GM10266 (cell line): ENCODE data around the gene ARL6.
"Not testable (repeated sequence)": the region's sequence is repeated elsewhere in the genome, so short reads cannot be mapped to it uniquely, and the experiment has no call there.

Experiments used
- DNase-seq: peaks from one replicate; pipeline ENCODE4 v3.0.0; 2012; ENCODE audit errors: extremely low spot score
- TF ChIP-seq, protein P1 (sequence below): IDR thresholded peaks from 2 replicates; pipeline ENCODE4 v1.5.1; 2012; ENCODE audit warnings: mild to moderate bottlenecking, low read depth; ENCODE audit not compliant: control insufficient read depth, insufficient read depth; ENCODE audit errors: missing control alignments

Gene ARL6

DNA sequence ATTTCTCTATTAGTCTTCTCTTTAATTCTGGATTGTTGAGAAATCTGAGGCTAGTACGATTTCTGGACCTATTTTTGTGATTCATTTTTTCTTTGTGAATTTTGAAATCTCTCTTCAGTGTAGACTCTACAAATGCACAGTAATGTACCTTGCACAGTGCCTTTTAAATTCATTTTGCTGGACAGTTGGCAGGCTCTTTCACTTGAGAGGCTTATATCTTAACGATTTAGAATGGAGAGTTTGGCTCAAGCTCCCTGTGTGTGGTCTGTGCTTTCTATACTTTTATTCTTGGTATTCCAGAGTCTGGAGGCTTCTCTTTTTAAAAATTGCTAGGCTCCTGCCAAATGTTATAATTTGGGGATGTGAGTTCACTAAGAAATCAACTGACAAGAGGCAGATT, 66.1 kb downstream of the ARL6 start:
- TF ChIP-seq, protein P1, sequence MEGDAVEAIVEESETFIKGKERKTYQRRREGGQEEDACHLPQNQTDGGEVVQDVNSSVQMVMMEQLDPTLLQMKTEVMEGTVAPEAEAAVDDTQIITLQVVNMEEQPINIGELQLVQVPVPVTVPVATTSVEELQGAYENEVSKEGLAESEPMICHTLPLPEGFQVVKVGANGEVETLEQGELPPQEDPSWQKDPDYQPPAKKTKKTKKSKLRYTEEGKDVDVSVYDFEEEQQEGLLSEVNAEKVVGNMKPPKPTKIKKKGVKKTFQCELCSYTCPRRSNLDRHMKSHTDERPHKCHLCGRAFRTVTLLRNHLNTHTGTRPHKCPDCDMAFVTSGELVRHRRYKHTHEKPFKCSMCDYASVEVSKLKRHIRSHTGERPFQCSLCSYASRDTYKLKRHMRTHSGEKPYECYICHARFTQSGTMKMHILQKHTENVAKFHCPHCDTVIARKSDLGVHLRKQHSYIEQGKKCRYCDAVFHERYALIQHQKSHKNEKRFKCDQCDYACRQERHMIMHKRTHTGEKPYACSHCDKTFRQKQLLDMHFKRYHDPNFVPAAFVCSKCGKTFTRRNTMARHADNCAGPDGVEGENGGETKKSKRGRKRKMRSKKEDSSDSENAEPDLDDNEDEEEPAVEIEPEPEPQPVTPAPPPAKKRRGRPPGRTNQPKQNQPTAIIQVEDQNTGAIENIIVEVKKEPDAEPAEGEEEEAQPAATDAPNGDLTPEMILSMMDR: no peak
- no peak for DNase-seq

- TF ChIP-seq, protein P1: no peak
- DNase-seq: no peak
Observed at GRCh38 chr3:97831140-97831539, 66.6 kb downstream of the ARL6 start.

- not testable (repeated sequence) for DNase-seq
Observed at GRCh38 chr3:97833184-97833583, 68.6 kb downstream of the ARL6 start.

GRCh38 chr3:97835761-97836160, 71.2 kb downstream of the ARL6 start:
- TF ChIP-seq, protein P1: no peak
- DNase-seq: no peak

GRCh38 chr3:97838393-97838792, 73.8 kb downstream of the ARL6 start:
- TF ChIP-seq, protein P1: no peak
- no peak for DNase-seq

GRCh38 chr3:97839944-97840343, 75.4 kb downstream of the ARL6 start:
- TF ChIP-seq, protein P1: no peak
- DNase-seq: no peak

- no peak for DNase-seq
- TF ChIP-seq, protein P1: no peak
Observed at GRCh38 chr3:97841304-97841703, 76.7 kb downstream of the ARL6 start.

GRCh38 chr3:97841956-97842355, 77.4 kb downstream of the ARL6 start:
- DNase-seq: no peak

More at GRCh38 chr3:97841956-97842355, 77.4 kb downstream of the ARL6 start:
- TF ChIP-seq, protein P1: no peak
